RWPE2 (cell line): ENCODE data around the gene CDC34.

Experiments used
- ATAC-seq: fragments of 200-7000 bp; cut with Tn5 transposase; 3 replicates; pipeline ENCODE4 v1.9.1; 2021; ENCODE audit warnings: low read depth
- DNase-seq: peaks from one replicate; pipeline ENCODE4 v3.0.0-alpha.2; 2020; ENCODE audit warnings: low spot score
- H3K27ac ChIP-seq: fragments of 450-650 bp; 2 replicates; pipeline ENCODE4 v1.5.1; 2017; ENCODE audit warnings: mild to moderate bottlenecking; ENCODE audit not compliant: poor library complexity, severe bottlenecking
- H3K27me3 ChIP-seq: fragments of 250-450 bp; sonication (Bioruptor Pico); 2 replicates; pipeline ENCODE4 v1.5.1; 2021; ENCODE audit warnings: mild to moderate bottlenecking, moderate library complexity; ENCODE audit not compliant: insufficient read depth, poor library complexity, severe bottlenecking
- H3K36me3 ChIP-seq: fragments of 250-450 bp; sonication (Bioruptor Pico); 2 replicates; pipeline ENCODE4 v1.5.1; 2020; ENCODE audit warnings: low read depth, mild to moderate bottlenecking, moderate library complexity
- H3K4me1 ChIP-seq: fragments of 250-450 bp; sonication (Bioruptor Pico); 2 replicates; pipeline ENCODE4 v1.5.1; 2021; ENCODE audit warnings: mild to moderate bottlenecking, moderate library complexity; ENCODE audit not compliant: insufficient read depth, poor library complexity, severe bottlenecking
- H3K4me3 ChIP-seq: fragments of 250-450 bp; sonication (Bioruptor Pico); 2 replicates; pipeline ENCODE4 v1.5.1; 2021; ENCODE audit warnings: mild to moderate bottlenecking, moderate library complexity; ENCODE audit not compliant: severe bottlenecking
- H3K9me3 ChIP-seq: fragments of 250-450 bp; sonication (Bioruptor Pico); 2 replicates; pipeline ENCODE4 v1.5.1; 2021; ENCODE audit warnings: mild to moderate bottlenecking, moderate library complexity; ENCODE audit not compliant: severe bottlenecking
- TF ChIP-seq, protein P1 (sequence below): fragments of 450-650 bp; IDR thresholded peaks from one replicate; pipeline ENCODE4 v1.5.1; 2017; ENCODE audit warnings: mild to moderate bottlenecking, moderate library complexity; ENCODE audit not compliant: poor library complexity, severe bottlenecking

The CDC34 gene

DNA sequence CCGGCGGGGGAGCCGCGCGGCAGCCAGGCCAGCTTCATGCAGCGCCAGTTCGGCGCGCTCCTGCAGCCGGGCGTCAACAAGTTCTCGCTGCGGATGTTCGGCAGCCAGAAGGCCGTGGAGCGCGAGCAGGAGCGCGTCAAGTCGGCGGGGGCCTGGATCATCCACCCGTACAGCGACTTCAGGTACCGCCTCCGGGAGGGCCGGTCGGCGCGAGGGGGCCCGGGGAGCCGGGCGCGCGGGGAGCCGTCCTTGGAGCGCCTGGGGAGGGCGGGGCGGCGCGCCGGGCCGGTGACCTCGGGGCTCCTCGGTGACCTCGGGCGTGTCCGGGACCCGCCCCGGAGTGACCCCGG is 58.8 kb downstream of the CDC34 start:
- ATAC-seq: no peak

GRCh38 chr19:590750-591098 is 59.2 kb downstream of the CDC34 start:
- Histone ChIP-seq H3K4me3 (no peak overlapping the region), H3K27ac (no peak overlapping the region), H3K27me3 (peaks cover 29% of the 10 kb centered on the region), H3K4me1 (no peaks in the 10 kb centered on the region), H3K9me3 (no peaks in the 10 kb centered on the region), H3K36me3 (no peaks in the 10 kb centered on the region)
- ATAC-seq: no peak
- TF ChIP-seq, protein P1, sequence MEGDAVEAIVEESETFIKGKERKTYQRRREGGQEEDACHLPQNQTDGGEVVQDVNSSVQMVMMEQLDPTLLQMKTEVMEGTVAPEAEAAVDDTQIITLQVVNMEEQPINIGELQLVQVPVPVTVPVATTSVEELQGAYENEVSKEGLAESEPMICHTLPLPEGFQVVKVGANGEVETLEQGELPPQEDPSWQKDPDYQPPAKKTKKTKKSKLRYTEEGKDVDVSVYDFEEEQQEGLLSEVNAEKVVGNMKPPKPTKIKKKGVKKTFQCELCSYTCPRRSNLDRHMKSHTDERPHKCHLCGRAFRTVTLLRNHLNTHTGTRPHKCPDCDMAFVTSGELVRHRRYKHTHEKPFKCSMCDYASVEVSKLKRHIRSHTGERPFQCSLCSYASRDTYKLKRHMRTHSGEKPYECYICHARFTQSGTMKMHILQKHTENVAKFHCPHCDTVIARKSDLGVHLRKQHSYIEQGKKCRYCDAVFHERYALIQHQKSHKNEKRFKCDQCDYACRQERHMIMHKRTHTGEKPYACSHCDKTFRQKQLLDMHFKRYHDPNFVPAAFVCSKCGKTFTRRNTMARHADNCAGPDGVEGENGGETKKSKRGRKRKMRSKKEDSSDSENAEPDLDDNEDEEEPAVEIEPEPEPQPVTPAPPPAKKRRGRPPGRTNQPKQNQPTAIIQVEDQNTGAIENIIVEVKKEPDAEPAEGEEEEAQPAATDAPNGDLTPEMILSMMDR: no peak
- DNase-seq: no peak

More for the DNA sequence above, 58.8 kb downstream of the CDC34 start:
- DNase-seq: no peak
- Histone ChIP-seq H3K4me1 (no peaks in the 10 kb centered on the region), H3K9me3 (no peaks in the 10 kb centered on the region), H3K4me3 (peak overlapping the region; percentile 18), H3K27me3 (peaks cover 29% of the 10 kb centered on the region), H3K36me3 (no peaks in the 10 kb centered on the region), H3K27ac (no peak overlapping the region)
- TF ChIP-seq, protein P1: no peak

- ATAC-seq: no peak
- no peak for DNase-seq
- Histone ChIP-seq H3K27ac (no peak overlapping the region), H3K4me1 (no peaks in the 10 kb centered on the region), H3K27me3 (peaks cover 29% of the 10 kb centered on the region), H3K36me3 (no peaks in the 10 kb centered on the region), H3K4me3 (no peak overlapping the region), H3K9me3 (no peaks in the 10 kb centered on the region)
- TF ChIP-seq, protein P1: no peak
Observed at GRCh38 chr19:591099-591958, 59.8 kb downstream of the CDC34 start.
